ENCODE data around the gene FHIT.
A peak's percentile ranks its signal among the peaks of the same experiment; 100 is the strongest.

FHIT gene

GRCh38 chr3:60759439-60759838, 491.8 kb downstream of the FHIT start:
- H3K4me1 ChIP-seq (ENCODE audit: control insufficient read depth in 1 of 2, insufficient read depth in 1 of 2, low read depth in 1 of 2, low read length in 1 of 2), result peaks cover 58 to 73% of the 10 kb centered on the region in 2 experiments
- H3K27me3 ChIP-seq, result no peaks in the 10 kb centered on the region
- no peaks in the 10 kb centered on the region for H3K9me3 ChIP-seq
- no peaks in the 10 kb centered on the region for H3K36me3 ChIP-seq
- no peak overlapping the region for H3K4me3 ChIP-seq (ENCODE audit: low read depth in 1 of 2, low read length in 1 of 2)
- TF ChIP-seq, protein P1, sequence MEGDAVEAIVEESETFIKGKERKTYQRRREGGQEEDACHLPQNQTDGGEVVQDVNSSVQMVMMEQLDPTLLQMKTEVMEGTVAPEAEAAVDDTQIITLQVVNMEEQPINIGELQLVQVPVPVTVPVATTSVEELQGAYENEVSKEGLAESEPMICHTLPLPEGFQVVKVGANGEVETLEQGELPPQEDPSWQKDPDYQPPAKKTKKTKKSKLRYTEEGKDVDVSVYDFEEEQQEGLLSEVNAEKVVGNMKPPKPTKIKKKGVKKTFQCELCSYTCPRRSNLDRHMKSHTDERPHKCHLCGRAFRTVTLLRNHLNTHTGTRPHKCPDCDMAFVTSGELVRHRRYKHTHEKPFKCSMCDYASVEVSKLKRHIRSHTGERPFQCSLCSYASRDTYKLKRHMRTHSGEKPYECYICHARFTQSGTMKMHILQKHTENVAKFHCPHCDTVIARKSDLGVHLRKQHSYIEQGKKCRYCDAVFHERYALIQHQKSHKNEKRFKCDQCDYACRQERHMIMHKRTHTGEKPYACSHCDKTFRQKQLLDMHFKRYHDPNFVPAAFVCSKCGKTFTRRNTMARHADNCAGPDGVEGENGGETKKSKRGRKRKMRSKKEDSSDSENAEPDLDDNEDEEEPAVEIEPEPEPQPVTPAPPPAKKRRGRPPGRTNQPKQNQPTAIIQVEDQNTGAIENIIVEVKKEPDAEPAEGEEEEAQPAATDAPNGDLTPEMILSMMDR (IDR thresholded peaks at IDR 0.05), result no peak
- peak overlapping the region; percentile 82 for H3K27ac ChIP-seq

DNA sequence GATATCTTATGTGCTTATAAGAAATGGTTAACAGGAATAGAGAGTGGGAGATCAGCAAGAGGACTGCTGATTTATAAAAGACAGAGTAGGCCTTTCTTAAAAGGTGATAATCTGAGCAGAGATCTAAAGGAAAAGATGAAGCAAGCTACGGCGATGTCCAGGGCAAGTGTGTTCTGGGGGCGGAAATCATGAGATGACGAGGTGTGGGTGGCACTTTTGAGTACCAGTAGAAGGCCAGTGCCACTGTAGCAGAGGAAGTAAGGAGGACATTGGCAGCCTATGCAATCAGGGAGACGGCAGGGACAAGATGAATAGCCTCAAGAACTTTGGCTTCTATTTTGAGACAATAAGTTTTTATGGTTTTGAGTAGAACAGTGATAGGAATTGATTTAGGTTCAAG, 492.4 kb downstream of the FHIT start:
- peak overlapping the region; percentile 82 for H3K27ac ChIP-seq
- no peaks in the 10 kb centered on the region for H3K9me3 ChIP-seq
- H3K4me3 ChIP-seq (ENCODE audit: low read depth in 1 of 2, low read length in 1 of 2), result no peak overlapping the region
- H3K36me3 ChIP-seq, result no peaks in the 10 kb centered on the region
- H3K27me3 ChIP-seq, result no peaks in the 10 kb centered on the region
- H3K4me1 ChIP-seq (ENCODE audit: control insufficient read depth in 1 of 2, insufficient read depth in 1 of 2, low read depth in 1 of 2, low read length in 1 of 2), result peaks cover 58 to 73% of the 10 kb centered on the region in 2 experiments
- TF ChIP-seq, protein P1 (IDR thresholded peaks at IDR 0.05), result no peak

DNA sequence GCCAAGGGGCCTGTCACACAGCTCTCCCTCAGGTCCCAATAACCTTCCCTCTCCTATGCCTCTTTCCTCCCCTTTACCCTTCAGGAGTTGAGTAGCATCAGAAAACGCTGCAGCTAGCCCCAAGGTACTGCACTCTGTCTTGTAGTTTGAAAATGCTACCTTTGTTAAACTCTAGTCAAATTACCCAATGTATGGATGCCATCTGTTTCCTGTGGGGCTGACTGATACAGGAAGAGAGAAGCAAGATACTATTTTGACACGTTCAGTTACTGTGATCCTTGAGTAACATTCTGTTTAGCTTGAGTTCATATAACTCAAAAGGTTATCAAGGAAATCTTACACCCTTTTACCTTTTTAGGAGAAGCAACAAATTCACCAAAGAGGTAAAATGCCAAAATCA, 493.1 kb downstream of the FHIT start:
- Histone ChIP-seq H3K27me3 (no peaks in the 10 kb centered on the region), H3K4me1 (ENCODE audit: control insufficient read depth in 1 of 2, insufficient read depth in 1 of 2, low read depth in 1 of 2, low read length in 1 of 2) (peaks cover 58 to 73% of the 10 kb centered on the region in 2 experiments), H3K9me3 (no peaks in the 10 kb centered on the region), H3K36me3 (no peaks in the 10 kb centered on the region), H3K27ac (peak overlapping the region; percentile 82), H3K4me3 (ENCODE audit: low read depth in 1 of 2, low read length in 1 of 2) (peak overlapping the region in 1 of 2 experiments; percentile 13)
- TF ChIP-seq, protein P1 (IDR thresholded peaks at IDR 0.05), result no peak

GRCh38 chr3:60757724-60758123, 493.5 kb downstream of the FHIT start:
- no peaks in the 10 kb centered on the region for H3K9me3 ChIP-seq
- H3K4me3 ChIP-seq (ENCODE audit: low read depth in 1 of 2, low read length in 1 of 2), result no peak overlapping the region
- H3K4me1 ChIP-seq (ENCODE audit: control insufficient read depth in 1 of 2, insufficient read depth in 1 of 2, low read depth in 1 of 2, low read length in 1 of 2), result peaks cover 58 to 73% of the 10 kb centered on the region in 2 experiments
- H3K27ac ChIP-seq, result peak overlapping the region; percentile 82
- TF ChIP-seq, protein P1 (IDR thresholded peaks at IDR 0.05), result no peak
- H3K27me3 ChIP-seq, result no peaks in the 10 kb centered on the region
- H3K36me3 ChIP-seq, result no peaks in the 10 kb centered on the region

- TF ChIP-seq, protein P1 (IDR thresholded peaks at IDR 0.05), result no peak
- Histone ChIP-seq H3K36me3 (no peaks in the 10 kb centered on the region), H3K9me3 (no peaks in the 10 kb centered on the region), H3K4me1 (ENCODE audit: control insufficient read depth in 1 of 2, insufficient read depth in 1 of 2, low read depth in 1 of 2, low read length in 1 of 2) (peaks cover 52 to 68% of the 10 kb centered on the region in 2 experiments), H3K4me3 (ENCODE audit: low read depth in 1 of 2, low read length in 1 of 2) (no peak overlapping the region), H3K27ac (peak overlapping the region; percentile 82), H3K27me3 (no peaks in the 10 kb centered on the region)
Measured at GRCh38 chr3:60756241-60757030, 494.8 kb downstream of the FHIT start.

Data from neutrophil (primary cell).